HepG2 (cell line): ENCODE measurements around the gene DDT. TPM values are rescaled to one million over a fixed set of nuclear protein-coding genes. Genes with fewer than 3 reads are reported as not detected.
A peak's percentile ranks its signal among the peaks of the same experiment; 100 is the strongest.

Source experiments
- HOXA7 ChIP-seq: sonication (generic); formaldehyde crosslinking; IDR thresholded peaks from 2 replicates; pipeline ENCODE4 v1.8.1; 2022; ENCODE audit warnings: mild to moderate bottlenecking, missing genetic modification reagents, moderate library complexity
- JUND ChIP-seq: sonication (generic); formaldehyde crosslinking; IDR thresholded peaks from 2 replicates; pipeline ENCODE4 v1.8.0; 2022; ENCODE audit warnings: mild to moderate bottlenecking, missing genetic modification reagents
- KMT2A ChIP-seq: sonication (generic); formaldehyde crosslinking; IDR thresholded peaks from 2 replicates; pipeline ENCODE4 v1.4.0; 2020; ENCODE audit warnings: missing genetic modification reagents
- NFYB ChIP-seq: sonication (generic); formaldehyde crosslinking; IDR thresholded peaks from 2 replicates; pipeline ENCODE4 v1.4.0; 2020; ENCODE audit warnings: missing genetic modification reagents
- NR2C2 ChIP-seq: sonication (generic); formaldehyde crosslinking; IDR thresholded peaks from 2 replicates; pipeline ENCODE4 v1.4.0; 2020; ENCODE audit warnings: missing genetic modification reagents, mild to moderate bottlenecking, moderate library complexity, borderline replicate concordance
- PHF21A ChIP-seq: sonication (generic); formaldehyde crosslinking; IDR thresholded peaks from 2 replicates; pipeline ENCODE4 v1.5.0; 2020; ENCODE audit warnings: mild to moderate bottlenecking, missing genetic modification reagents
- POLR2AphosphoS5 ChIP-seq: IDR thresholded peaks from 2 replicates; pipeline ENCODE4 v1.6.1; 2012; ENCODE audit warnings: low read depth, low read length
- RBAK ChIP-seq: sonication (generic); formaldehyde crosslinking; IDR thresholded peaks from 2 replicates; pipeline ENCODE4 v1.5.1; 2020; ENCODE audit warnings: mild to moderate bottlenecking, missing genetic modification reagents
- TOE1 ChIP-seq: sonication (generic); formaldehyde crosslinking; IDR thresholded peaks from 2 replicates; pipeline ENCODE4 v1.4.0; 2020; ENCODE audit warnings: mild to moderate bottlenecking, missing genetic modification reagents
- YY1 ChIP-seq: IDR thresholded peaks from 2 replicates; pipeline ENCODE4 v1.6.1; 2011; ENCODE audit warnings: low read length, low read depth, moderate library complexity, mild to moderate bottlenecking; ENCODE audit not compliant: insufficient read depth, insufficient replicate concordance
- ZBTB20 ChIP-seq: sonication (generic); formaldehyde crosslinking; IDR thresholded peaks from 2 replicates; pipeline ENCODE4 v1.8.1; 2023; ENCODE audit warnings: missing genetic modification reagents, low read depth, mild to moderate bottlenecking, borderline replicate concordance
- ZEB1 ChIP-seq: IDR thresholded peaks from 2 replicates; pipeline ENCODE4 v1.6.1; 2012; ENCODE audit warnings: mild to moderate bottlenecking, low read depth, inconsistent platforms; ENCODE audit not compliant: insufficient replicate concordance
- ZNF260 ChIP-seq: sonication (generic); formaldehyde crosslinking; IDR thresholded peaks from 2 replicates; pipeline ENCODE4 v1.4.0; 2020; ENCODE audit warnings: missing genetic modification reagents, low read depth, mild to moderate bottlenecking, borderline replicate concordance
- ZNF264 ChIP-seq: sonication (generic); formaldehyde crosslinking; IDR thresholded peaks from 2 replicates; pipeline ENCODE4 v1.4.0; 2020; ENCODE audit warnings: missing genetic modification reagents
- ZNF546 ChIP-seq: sonication (generic); formaldehyde crosslinking; conservative IDR thresholded peaks from 2 replicates; pipeline ENCODE4 v1.8.1; 2023; ENCODE audit warnings: mild to moderate bottlenecking, missing genetic modification reagents
- ZNF550 ChIP-seq: sonication (generic); formaldehyde crosslinking; IDR thresholded peaks from 2 replicates; pipeline ENCODE4 v1.4.0; 2020; ENCODE audit warnings: mild to moderate bottlenecking, missing genetic modification reagents, borderline replicate concordance
- ZNF557 ChIP-seq: sonication (generic); formaldehyde crosslinking; IDR thresholded peaks from 2 replicates; pipeline ENCODE4 v1.4.0; 2020; ENCODE audit warnings: missing genetic modification reagents
- ZNF747 ChIP-seq: sonication (generic); formaldehyde crosslinking; IDR thresholded peaks from 2 replicates; pipeline ENCODE4 v1.8.1; 2023; ENCODE audit warnings: missing genetic modification reagents, mild to moderate bottlenecking, borderline replicate concordance
- ZNF792 ChIP-seq: IDR thresholded peaks from 2 replicates; pipeline ENCODE4 v1.6.1; 2016
- ZSCAN9 ChIP-seq: IDR thresholded peaks from 2 replicates; pipeline ENCODE4 v1.6.1; 2016; ENCODE audit warnings: borderline replicate concordance
- polyA plus RNA-seq, 8 experiments: library from polyadenylated mRNA; depleted of rRNA in 3 of 8; stranded (reverse) in 7 of 8; unstranded in 1 of 8; fragments of >200 nt; fragmentation: Illumina TruSeq in 4 of 8; extraction: Trizol in 4 of 8; gene quantifications; 2 replicates each; pipeline versions ENCODE4 v1.2.1 to v1.2.3, GENCODE V29; 2011 to 2016; ENCODE audit warnings: low read depth in 4 of 8, missing spikeins in 1 of 8, mixed read lengths in 1 of 8; ENCODE audit not compliant: insufficient read depth in 1 of 8
- total RNA-seq, 5 experiments: library from RNA; depleted of rRNA; stranded (reverse); fragments of >200 nt; fragmentation: Illumina TruSeq; extraction: Trizol; gene quantifications; 2 replicates each; pipeline ENCODE4 v1.2.3, GENCODE V29; 2016; ENCODE audit warnings: low read depth in 1 of 5
- TF ChIP-seq, protein P1 (sequence below): sonication (generic); formaldehyde crosslinking; IDR thresholded peaks from 2 replicates; pipeline ENCODE4 v1.5.0; 2020; ENCODE audit warnings: mild to moderate bottlenecking, low read depth, missing genetic modification reagents, borderline replicate concordance
- TF ChIP-seq, protein P2 (sequence below): sonication (generic); formaldehyde crosslinking; IDR thresholded peaks from 2 replicates; pipeline ENCODE4 v1.4.0; 2020; ENCODE audit warnings: missing genetic modification reagents
- TF ChIP-seq, protein P3 (sequence below): sonication (generic); formaldehyde crosslinking; IDR thresholded peaks from 2 replicates; pipeline ENCODE4 v1.5.0; 2020; ENCODE audit warnings: mild to moderate bottlenecking, missing genetic modification reagents, borderline replicate concordance
- TF ChIP-seq, protein P4 (sequence below): IDR thresholded peaks from 2 replicates; pipeline ENCODE4 v1.6.1; 2016; ENCODE audit warnings: low read depth, control low read depth
- TF ChIP-seq, protein P5 (sequence below): IDR thresholded peaks from 2 replicates; pipeline ENCODE4 v1.6.1; 2016; ENCODE audit warnings: missing biosample characterization, missing genetic modification reagents, low read depth

DDT gene
- total and polyA plus RNA-seq, 2 of the 13 experiments (the other 11 are each of a cell fraction or from before 2014, with no cell fraction given), result 143 to 181 TPM

DNA sequence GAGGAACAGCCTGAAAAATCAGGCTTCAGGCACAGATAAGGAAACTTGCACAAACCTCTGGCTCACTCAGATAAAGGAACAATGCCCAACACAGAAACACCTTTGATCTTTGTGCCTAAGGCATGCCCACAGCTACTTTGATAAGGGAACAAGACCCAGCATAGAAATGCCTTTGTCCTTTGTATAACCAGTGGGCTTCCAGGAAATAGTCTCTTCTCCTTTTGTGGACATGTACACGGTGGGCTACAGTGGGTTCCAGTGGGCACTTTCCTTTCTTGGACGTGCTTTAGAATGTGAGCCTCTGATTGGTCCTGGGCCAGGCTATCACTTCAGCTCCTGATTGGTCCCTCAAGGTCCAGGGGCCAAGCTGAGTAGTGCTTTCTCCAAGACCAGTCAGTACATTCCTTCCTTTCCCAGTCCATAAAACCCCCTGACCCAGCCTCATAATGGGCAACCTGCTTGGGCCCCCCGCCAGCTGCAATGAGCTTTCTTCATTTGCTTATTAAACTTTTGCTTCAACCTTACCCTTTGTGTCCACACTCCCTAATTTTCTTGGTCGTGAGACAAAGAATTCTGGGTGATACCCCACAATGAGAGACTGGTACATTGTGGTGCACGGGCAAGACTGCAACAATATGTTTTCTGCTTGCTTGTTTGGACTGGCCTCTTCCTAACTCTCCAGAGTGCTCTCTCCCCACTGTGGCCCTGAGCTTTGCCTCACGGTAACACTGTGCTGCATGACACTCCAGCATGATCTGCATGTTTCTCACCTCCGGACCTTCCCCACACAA lies 35.2 kb upstream of the DDT start (continued):
- TF ChIP-seq HOXA7 (CRISPR knock-in tag) (no peak), NR2C2 (CRISPR knock-in tag) (no peak), ZNF557 (no peak), ZNF550 (no peak), ZNF260 (CRISPR knock-in tag) (no peak), ZSCAN9 (CRISPR knock-in tag) (no peak), ZNF264 (CRISPR knock-in tag) (peak; percentile 39; the same call in 1 of the 2 replicates), JUND (CRISPR knock-in tag) (no peak), ZNF792 (no peak), ZNF546 (no peak), TOE1 (no peak), POLR2AphosphoS5 (peak; percentile 46), RBAK (CRISPR knock-in tag) (no peak), YY1 (no peak), ZBTB20 (no peak; the same call in 1 of the 2 replicates), PHF21A (no peak; the same call in 1 of the 2 replicates), ZEB1 (no peak), ZNF747 (no peak), KMT2A (CRISPR knock-in tag) (no peak), NFYB (CRISPR knock-in tag) (peak; percentile 62)
- TF ChIP-seq, protein P1, sequence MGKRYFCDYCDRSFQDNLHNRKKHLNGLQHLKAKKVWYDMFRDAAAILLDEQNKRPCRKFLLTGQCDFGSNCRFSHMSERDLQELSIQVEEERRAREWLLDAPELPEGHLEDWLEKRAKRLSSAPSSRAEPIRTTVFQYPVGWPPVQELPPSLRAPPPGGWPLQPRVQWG (CRISPR knock-in tag), result no peak
- TF ChIP-seq, protein P2, sequence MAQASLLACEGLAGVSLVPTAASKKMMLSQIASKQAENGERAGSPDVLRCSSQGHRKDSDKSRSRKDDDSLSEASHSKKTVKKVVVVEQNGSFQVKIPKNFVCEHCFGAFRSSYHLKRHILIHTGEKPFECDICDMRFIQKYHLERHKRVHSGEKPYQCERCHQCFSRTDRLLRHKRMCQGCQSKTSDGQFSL (CRISPR knock-in tag), result no peak
- TF ChIP-seq, protein P3, sequence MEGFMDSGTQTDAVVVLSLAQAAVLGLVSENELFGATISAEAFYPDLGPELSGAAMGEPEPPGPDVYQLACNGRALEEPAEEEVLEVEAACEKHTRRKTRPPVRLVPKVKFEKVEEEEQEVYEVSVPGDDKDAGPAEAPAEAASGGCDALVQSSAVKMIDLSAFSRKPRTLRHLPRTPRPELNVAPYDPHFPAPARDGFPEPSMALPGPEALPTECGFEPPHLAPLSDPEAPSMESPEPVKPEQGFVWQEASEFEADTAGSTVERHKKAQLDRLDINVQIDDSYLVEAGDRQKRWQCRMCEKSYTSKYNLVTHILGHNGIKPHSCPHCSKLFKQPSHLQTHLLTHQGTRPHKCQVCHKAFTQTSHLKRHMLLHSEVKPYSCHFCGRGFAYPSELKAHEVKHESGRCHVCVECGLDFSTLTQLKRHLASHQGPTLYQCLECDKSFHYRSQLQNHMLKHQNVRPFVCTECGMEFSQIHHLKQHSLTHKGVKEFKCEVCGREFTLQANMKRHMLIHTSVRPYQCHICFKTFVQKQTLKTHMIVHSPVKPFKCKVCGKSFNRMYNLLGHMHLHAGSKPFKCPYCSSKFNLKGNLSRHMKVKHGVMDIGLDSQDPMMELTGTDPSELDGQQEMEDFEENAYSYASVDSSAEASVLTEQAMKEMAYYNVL (CRISPR knock-in tag), result no peak
- TF ChIP-seq, protein P4, sequence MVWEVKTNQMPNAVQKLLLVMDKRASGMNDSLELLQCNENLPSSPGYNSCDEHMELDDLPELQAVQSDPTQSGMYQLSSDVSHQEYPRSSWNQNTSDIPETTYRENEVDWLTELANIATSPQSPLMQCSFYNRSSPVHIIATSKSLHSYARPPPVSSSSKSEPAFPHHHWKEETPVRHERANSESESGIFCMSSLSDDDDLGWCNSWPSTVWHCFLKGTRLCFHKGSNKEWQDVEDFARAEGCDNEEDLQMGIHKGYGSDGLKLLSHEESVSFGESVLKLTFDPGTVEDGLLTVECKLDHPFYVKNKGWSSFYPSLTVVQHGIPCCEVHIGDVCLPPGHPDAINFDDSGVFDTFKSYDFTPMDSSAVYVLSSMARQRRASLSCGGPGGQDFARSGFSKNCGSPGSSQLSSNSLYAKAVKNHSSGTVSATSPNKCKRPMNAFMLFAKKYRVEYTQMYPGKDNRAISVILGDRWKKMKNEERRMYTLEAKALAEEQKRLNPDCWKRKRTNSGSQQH (CRISPR knock-in tag), result no peak
- TF ChIP-seq, protein P5, sequence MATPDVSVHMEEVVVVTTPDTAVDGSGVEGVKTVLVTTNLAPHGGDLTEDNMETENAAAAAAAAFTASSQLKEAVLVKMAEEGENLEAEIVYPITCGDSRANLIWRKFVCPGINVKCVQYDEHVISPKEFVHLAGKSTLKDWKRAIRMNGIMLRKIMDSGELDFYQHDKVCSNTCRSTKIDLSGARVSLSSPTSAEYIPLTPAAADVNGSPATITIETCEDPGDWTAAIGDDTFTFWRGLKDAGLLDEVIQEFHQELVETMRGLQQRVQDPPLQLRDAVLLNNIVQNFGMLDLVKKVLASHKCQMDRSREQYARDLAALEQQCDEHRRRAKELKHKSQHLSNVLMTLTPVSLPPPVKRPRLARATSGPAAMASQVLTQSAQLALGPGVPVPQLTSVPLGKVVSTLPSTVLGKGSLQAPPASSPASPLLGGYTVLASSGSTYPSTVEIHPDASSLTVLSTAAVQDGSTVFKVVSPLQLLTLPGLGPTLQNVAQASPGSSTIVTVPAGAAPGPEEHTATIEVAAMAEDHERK (CRISPR knock-in tag), result no peak
